Measurements from ENCODE around the gene NT5DC2.

The NT5DC2 gene

DNA sequence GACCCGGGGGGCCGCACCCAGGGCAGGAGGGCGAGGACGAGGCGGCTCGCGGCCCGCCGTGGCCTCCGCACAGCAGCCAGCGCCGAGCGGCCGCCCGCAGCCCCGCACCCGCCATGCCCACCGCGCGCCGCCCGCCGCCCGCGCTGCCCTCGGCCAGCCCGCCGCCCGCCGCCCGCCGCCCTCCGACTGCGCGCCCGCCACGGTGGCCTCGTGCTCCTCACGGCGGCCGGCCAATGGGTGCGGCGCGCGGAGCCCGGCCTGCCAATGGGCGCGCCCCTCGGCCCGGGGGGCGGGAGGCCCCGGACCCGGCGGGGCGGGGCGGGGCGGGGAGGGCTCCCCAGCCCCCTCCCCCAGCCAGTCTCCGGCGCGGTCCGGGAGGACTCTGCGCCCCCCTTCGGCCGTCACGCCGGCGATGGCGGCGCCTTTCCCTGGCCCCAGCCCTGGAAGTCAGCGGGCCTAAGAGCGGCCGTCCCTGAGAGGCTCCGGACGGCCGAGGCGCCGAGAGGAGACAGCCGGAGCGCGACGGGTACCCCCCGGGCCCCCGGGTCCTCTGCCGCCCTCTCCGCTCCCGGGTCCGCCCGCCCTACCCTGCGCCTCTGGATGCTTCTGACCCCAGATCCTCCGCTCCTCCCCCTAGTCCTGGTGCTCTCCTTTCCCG lies at the start of gene NT5DC2:
Gene NT5DC2, minus strand, starts transcription at position 235 of the 658 bp plus-strand sequence. Its CDS starts 120 bp downstream, at position 115.
- peak; percentile 61 for DNase-seq

- DNase-seq = no peak
Measured at GRCh38 chr3:52574056-52574965, 40.7 kb upstream of the NT5DC2 start.

DNA sequence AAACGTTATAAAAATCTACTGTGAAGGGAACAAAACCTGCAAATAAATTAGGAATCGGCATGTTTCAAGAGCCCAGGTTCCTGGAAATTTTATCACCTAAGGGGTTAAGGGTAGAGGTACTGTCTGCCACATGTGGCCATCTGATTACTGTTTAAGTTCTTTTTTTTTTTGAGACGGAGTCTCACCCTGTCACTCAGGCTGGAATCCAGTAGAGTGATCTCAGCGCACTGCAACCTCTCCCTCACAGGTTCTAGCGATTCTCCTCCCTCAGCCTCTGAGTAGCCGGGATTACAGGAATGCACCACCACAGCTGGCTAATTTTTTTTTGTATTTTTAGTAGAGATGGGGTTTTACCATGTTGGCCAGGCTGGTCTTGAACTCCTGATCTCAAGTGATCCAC lies 38.6 kb upstream of the NT5DC2 start:
- no peak for DNase-seq

DNA sequence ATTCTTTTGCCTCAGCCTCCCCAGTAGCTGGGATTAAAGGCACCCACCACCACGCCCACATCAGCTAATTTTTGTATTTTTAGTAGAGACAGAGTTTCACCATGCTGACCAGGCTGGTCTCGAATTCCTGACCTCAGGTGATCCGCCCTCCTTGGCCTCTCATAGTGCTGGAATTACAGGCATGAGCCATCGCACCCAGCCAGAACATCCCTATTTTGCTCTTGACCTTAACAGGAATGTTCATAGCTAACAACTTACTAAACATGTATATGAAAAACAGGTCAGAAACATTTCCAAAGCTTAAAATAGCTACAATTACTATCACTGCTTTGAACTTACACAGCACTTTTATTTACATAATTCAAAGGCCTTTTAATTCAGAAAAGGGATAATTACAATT lies 36.4 kb upstream of the NT5DC2 start:
- no peak for DNase-seq

DNA sequence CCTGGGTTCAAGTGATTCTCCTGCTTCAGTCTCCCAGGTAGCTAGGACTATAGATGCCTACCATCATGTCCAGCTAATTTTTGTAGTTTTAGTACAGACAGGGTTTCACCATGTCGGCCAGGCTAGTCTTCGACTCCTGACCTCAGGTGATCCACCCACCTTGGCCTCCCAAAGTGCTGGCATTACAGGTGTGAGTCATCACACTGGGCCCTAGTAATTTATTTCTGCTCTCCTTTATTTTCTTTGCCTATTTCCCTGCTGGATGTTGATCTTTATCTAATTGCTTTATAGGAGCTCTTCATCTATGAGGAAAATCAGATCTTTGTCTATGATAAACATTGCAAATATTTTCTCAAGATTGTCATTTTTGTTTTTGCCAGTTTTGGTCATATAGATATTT lies 34.4 kb upstream of the NT5DC2 start:
- no peak for DNase-seq

DNA sequence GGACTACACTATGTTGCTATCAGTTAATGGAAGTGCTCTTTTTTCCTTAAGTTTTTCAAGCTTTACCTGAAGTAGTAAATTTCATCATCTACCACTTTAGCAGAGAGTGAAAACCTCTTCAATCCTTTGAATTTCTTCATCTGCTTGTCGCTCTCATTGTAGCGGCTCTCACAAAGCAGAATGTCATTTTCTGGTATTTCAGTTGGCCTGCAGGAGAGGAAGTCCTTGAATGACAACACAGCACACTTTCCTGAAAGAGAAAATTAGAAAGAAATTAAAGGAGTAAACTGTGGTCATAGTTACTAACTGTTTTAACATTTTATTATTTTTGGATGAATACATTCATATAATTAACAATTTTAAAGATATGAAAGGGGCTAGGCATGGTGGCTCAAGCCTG lies 30.3 kb upstream of the NT5DC2 start:
- DNase-seq = no peak

GRCh38 chr3:52561028-52561747 lies 27.5 kb upstream of the NT5DC2 start:
- DNase-seq = no peak

GRCh38 chr3:52558436-52558835 lies 24.8 kb upstream of the NT5DC2 start:
- no peak for DNase-seq

GRCh38 chr3:52557011-52557960 lies 23.6 kb upstream of the NT5DC2 start:
- DNase-seq = no peak

DNA sequence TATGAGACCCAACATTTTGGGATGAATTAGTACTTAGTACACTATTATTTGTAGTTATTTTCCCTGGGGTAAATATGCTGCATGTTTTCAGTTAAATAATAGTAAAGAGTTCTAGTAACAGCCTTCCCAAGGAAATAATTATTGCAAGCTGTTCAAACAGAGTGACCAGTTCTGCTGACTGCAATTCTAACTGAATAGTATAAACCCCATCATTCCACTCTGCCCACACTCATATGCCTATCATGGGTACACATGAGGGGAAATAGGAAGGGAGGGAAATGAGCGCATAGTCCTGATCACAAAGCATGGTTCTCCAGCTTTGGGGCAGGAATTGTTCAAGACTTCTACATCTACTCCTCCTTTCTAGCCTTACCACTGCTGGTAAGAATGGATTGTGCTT lies 21.4 kb upstream of the NT5DC2 start:
- DNase-seq = no peak

DNA sequence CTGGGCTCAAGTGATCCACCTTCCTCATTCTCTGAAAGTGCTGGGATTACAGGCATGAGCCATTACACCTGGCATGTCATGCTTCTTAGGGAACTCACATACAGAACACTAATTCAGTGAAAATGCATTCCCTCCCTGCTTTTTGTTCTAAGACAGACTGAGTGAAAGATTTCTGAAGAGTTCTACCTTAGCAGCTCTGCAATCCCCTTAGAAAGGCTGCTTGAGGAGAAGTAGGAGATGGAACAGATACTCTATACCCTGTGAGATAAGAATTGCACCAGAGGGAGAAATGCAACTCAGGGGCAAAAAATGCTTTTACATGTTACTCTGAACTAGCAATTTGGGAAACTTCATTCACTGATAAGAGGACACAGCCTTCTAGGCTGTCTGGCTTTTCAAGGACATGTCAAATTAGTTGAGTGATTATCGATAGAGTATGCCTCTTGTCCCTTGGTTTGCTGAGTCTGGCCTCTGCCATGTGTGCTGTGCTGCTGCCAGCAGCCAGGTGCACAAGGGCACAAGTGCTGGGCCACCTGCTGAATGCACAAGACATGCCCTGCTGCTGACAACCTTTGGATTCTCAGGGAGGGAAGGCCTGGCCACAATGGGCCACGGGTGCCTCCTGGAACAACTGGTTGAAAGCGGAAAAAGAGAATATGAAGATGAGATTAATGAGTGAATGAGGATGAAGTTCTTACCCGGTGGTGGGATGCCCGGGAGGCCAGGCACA lies 20.5 kb upstream of the NT5DC2 start:
- DNase-seq = no peak

GRCh38 chr3:52552089-52552488 lies 18.4 kb upstream of the NT5DC2 start:
- no peak for DNase-seq

DNA sequence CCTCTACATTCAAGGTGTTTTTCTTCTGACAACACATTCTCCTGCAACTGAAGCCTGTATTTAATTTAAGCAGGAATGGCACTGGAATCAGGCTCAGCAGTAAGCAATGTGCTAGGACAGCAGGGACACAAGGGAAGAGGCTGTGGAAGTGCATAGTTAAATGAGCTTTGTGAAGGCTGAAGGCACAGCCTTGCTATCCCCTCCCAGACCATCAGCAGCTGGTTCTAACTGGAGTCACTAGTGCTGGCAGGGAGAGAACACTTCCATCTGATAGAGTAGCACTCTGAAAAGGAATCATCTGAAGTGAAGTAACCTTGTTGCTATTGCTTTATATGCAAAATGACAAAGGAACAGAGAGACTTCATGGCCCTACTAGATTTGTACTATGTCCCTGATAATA lies 17.5 kb upstream of the NT5DC2 start:
- no peak for DNase-seq

DNA sequence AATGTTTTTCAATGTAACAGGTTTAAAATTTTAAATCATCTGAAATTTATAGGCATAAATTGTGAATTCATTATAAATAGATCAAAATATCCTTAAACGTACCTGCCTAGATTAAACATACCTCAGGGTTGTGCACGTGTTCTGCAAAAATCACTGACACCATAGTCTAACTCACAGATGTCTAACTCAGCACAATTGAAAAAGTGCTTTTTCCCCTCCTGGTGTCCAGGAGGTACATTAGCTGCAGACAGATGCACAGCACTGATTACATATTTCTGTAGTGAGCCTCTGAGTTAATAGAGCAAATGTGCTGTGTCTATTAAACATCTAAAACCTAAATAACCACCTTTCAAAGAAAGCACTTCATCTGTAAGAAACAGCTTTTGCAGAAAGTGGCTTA lies 13.5 kb upstream of the NT5DC2 start:
- DNase-seq = no peak

DNA sequence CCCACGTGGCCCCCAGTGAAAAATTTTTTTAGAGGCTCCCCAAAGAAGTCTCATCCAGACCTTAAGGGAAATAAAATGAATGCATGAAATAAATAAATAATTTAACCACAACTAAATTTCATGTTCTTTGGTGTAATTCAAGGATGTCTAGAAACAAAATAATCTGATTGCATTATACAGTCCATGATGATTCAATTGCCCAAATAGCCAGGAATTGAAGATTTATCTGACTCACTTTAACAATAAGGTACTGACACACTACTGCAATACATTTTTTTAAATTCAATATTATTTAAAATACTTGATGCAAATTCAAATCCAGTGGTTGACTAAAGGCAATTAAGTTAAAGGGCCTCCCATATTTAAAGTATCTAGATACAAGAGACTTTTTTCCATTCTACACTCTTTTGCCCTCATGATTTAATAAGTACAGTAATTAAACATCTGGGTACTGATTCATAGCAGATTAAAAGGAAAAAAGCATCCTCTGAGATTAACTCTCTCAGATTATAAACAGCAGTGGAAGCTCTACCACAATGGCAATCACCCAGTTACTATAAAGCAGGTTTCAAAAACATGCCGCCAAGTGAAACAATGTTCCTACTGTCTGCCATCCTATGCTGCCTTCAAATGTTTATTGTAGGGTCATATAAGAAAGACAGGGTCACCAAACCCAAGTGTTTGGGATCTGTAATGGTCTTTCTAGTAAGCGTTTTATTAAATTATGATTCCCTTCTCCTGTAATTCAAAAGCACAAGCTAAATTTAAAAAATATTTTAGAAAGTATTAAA lies 12.6 kb upstream of the NT5DC2 start:
- DNase-seq = no peak

DNA sequence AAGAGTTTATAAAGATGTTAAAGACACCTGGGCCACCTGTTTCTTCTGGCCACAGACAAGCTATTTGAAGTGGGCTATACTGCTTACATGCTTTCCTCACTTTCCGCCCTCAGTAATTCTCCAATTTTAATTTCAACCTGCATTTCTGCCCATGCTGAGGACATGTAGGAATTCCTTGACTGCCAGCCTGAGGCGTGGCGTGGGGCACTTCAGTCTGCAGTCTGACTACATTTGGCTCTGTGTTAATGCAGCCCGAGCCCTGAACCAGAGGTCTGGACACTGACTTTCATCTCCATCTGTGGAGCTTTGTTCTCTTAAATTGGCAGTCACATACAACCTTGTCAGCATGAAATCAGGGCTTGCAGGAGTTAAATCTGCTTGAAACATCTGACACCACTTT lies 11.3 kb upstream of the NT5DC2 start:
- DNase-seq = no peak

DNA sequence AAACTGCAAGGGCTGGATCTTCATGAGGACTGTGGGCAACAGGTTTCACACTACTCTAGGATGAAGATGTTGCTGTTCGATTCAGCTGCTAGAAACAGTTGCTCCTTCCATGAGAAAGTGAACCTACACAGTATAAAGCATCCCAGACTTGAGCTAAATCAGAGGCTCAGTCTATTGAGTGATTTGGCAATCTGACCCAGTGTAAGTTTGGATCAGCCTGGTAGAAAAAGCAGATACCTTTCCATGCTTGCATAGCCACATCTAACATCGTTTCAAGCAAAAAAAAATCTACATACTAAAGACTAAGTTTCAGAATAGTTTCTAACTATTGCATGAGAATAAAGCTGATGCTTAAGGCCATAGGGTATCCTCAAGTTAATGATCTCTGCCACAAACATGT lies 7.4 kb upstream of the NT5DC2 start:
- no peak for DNase-seq

- no peak for DNase-seq
Measured at GRCh38 chr3:52539010-52539653, 5.5 kb upstream of the NT5DC2 start.

- no peak for DNase-seq
Measured at GRCh38 chr3:52537726-52538421, 4.2 kb upstream of the NT5DC2 start.

DNA sequence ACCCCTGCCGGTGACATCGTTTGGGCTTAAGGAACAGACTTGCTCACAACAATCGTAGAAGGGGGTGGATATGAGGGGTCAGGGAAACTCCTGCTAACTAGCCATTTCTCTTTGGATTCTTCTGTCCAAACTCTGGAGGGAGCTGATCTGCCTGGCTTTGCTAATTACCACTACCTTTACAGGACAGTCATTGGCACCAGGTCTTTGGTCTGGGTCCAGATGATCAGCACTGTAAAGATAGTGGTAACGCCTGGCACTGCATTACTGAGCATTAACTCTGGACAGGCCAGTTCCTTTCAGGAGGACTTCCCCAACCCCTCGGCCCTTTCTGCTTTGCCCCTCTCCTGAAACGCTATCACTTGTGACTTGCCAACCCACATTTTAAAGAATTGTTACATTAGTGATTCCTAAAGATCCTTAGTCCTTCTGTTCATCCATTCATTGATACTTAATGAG lies 3.5 kb upstream of the NT5DC2 start:
- no peak for DNase-seq

Measured in T1000 (cell line).